Trophoblast cell (in vitro differentiated cells and primary cell): ENCODE measurements around the gene CYP1A1.

Source experiments
- DNase-seq, 2 donors: peaks; one replicate each; pipeline ENCODE4 v3.0.0-alpha.2; 2016
- H2AFZ ChIP-seq: 2 replicates; pipeline ENCODE4 v1.6.1; 2013; ENCODE audit warnings: low read length, moderate library complexity, mild to moderate bottlenecking; ENCODE audit not compliant: insufficient read depth, poor library complexity
- H2AK5ac ChIP-seq: 2 replicates; pipeline ENCODE4 v1.6.1; 2013; ENCODE audit warnings: mild to moderate bottlenecking, low read length
- H2BK120ac ChIP-seq: 2 replicates; pipeline ENCODE4 v1.6.1; 2013; ENCODE audit warnings: low read length, mild to moderate bottlenecking, moderate library complexity; ENCODE audit not compliant: insufficient read depth, poor library complexity
- H2BK12ac ChIP-seq: 2 replicates; pipeline ENCODE4 v1.6.1; 2013; ENCODE audit warnings: mild to moderate bottlenecking, low read length, moderate library complexity
- H2BK5ac ChIP-seq: 2 replicates; pipeline ENCODE4 v1.6.1; 2013; ENCODE audit warnings: low read length, low read depth, moderate library complexity, mild to moderate bottlenecking; ENCODE audit not compliant: poor library complexity
- H3K14ac ChIP-seq: 2 replicates; pipeline ENCODE4 v1.6.1; 2013; ENCODE audit warnings: mild to moderate bottlenecking, low read length
- H3K18ac ChIP-seq: 2 replicates; pipeline ENCODE4 v1.6.1; 2013; ENCODE audit warnings: mild to moderate bottlenecking, low read length
- H3K23ac ChIP-seq: 2 replicates; pipeline ENCODE4 v1.6.1; 2013; ENCODE audit warnings: low read length
- H3K27ac ChIP-seq: 2 replicates; pipeline ENCODE4 v1.5.1; 2013; ENCODE audit warnings: low read depth, mild to moderate bottlenecking, inconsistent platforms, low read length, moderate library complexity
- H3K27me3 ChIP-seq: 2 replicates; pipeline ENCODE4 v1.6.1; 2013; ENCODE audit warnings: inconsistent platforms, mild to moderate bottlenecking, low read length, moderate library complexity; ENCODE audit not compliant: insufficient read depth
- H3K36me3 ChIP-seq, 2 experiments: 1 replicate in 1 of 2; 2 replicates in 1 of 2; pipeline ENCODE4 v1.6.1; 2013; ENCODE audit warnings: low read length in 2 of 2, mild to moderate bottlenecking in 2 of 2, moderate library complexity in 1 of 2; ENCODE audit not compliant: insufficient read depth in 2 of 2, control insufficient read depth in 1 of 2
- H3K4ac ChIP-seq: 2 replicates; pipeline ENCODE4 v1.6.1; 2013; ENCODE audit warnings: low read depth, mild to moderate bottlenecking, low read length, moderate library complexity
- H3K4me1 ChIP-seq, 2 experiments: 1 replicate in 1 of 2; 2 replicates in 1 of 2; pipeline ENCODE4 v1.6.1; 2013; ENCODE audit warnings: low read length in 2 of 2, mild to moderate bottlenecking in 2 of 2, moderate library complexity in 1 of 2; ENCODE audit not compliant: insufficient read depth in 2 of 2, control insufficient read depth in 1 of 2
- H3K4me2 ChIP-seq: 2 replicates; pipeline ENCODE4 v1.6.1; 2013; ENCODE audit warnings: inconsistent platforms, mild to moderate bottlenecking, low read length, moderate library complexity
- H3K4me3 ChIP-seq: 2 replicates; pipeline ENCODE4 v1.5.1; 2013; ENCODE audit warnings: mild to moderate bottlenecking, low read depth, low read length, inconsistent platforms
- H3K79me1 ChIP-seq: one replicate; pipeline ENCODE4 v1.6.1; 2013; ENCODE audit warnings: low read length
- H3K79me2 ChIP-seq: 2 replicates; pipeline ENCODE4 v1.6.1; 2013; ENCODE audit warnings: low read length, mild to moderate bottlenecking; ENCODE audit not compliant: control insufficient read depth, insufficient read depth, poor library complexity
- H3K9ac ChIP-seq: 2 replicates; pipeline ENCODE4 v1.6.1; 2013; ENCODE audit warnings: mild to moderate bottlenecking, low read length
- H3K9me3 ChIP-seq: 2 replicates; pipeline ENCODE4 v1.6.1; 2013; ENCODE audit warnings: low read depth, mild to moderate bottlenecking, control low read depth, inconsistent platforms, low read length; ENCODE audit not compliant: insufficient read depth
- H4K12ac ChIP-seq: 2 replicates; pipeline ENCODE4 v1.6.1; 2013; ENCODE audit warnings: low read depth, mild to moderate bottlenecking, low read length, moderate library complexity
- H4K8ac ChIP-seq: 2 replicates; pipeline ENCODE4 v1.6.1; 2013; ENCODE audit warnings: low read depth, mild to moderate bottlenecking, low read length, moderate library complexity
- H4K91ac ChIP-seq: one replicate; pipeline ENCODE4 v1.6.1; 2013; ENCODE audit warnings: low read depth, mild to moderate bottlenecking, low read length, moderate library complexity
- WGBS: extraction: QIAGEN DNeasy Blood & Tissue Kit; methylation state at CpG from one replicate; pipeline ENCODE4 v1.1.7; 2013; ENCODE audit warnings: missing lambda C conversion rate; ENCODE audit not compliant: insufficient read length, insufficient coverage; ENCODE audit errors: extremely low coverage; 5-methylcytosine and 5-hydroxymethylcytosine counted together

CYP1A1 gene

DNA sequence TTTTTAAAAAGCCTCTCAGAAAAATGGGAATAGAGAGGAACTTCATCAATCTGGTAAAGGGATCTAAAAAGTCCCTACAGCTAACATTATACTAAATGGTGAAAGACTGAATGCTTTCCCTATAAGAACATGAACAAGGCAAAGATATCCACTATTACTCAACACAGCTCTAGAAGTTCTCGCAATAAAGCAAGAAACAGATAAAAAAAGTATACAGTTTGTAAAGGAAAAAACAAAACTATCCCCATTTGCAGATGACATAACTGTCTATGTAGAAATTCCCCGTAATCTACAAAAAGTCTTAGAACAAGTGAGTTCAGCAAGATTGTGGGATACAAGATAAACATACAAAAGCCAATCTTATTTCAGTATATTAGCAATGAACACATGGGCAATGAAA, 44.9 kb downstream of the CYP1A1 start:
- no peak overlapping the region for H4K12ac ChIP-seq
- no CpG with 5 or more reads among the region's 2 CpGs for WGBS

DNA sequence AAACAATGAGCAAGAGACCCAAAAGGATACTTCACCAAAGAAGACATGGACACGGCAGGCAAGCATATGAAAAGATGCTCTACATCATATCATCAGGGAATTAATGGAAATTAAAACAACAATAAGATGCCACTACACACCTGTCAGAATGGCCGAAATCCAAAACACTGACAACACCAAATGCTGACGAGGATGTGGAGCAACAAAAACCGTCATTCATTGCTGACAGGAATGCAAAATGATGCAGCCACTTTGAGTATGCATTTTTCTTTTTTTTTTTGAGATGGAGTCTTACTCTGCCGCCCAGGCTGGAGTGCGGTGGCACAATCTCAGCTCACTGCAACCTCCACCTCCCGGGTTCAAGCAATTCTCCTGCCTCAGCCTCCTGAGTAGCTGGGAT, 48.5 kb downstream of the CYP1A1 start:
- Histone ChIP-seq H3K79me2 (no peaks in the 10 kb centered on the region), H3K4ac (no peak overlapping the region), H3K9me3 (no peaks in the 10 kb centered on the region), H2AFZ (no peak overlapping the region), H3K27me3 (no peaks in the 10 kb centered on the region), H4K91ac (no peak overlapping the region), H2BK5ac (no peak overlapping the region), H3K79me1 (no peaks in the 10 kb centered on the region), H2BK120ac (no peak overlapping the region), H3K9ac (no peak overlapping the region), H3K27ac (no peak overlapping the region), H3K4me1 (no peaks in the 10 kb centered on the region), H4K12ac (no peak overlapping the region), H3K4me2 (no peak overlapping the region), H4K8ac (no peak overlapping the region), H2AK5ac (no peak overlapping the region), H3K4me3 (no peak overlapping the region), H3K36me3 (peaks cover 3 to 7% of the 10 kb centered on the region in 2 experiments), H2BK12ac (no peak overlapping the region), H3K23ac (no peak overlapping the region), H3K14ac (no peak overlapping the region), H3K18ac (no peak overlapping the region)
- peak; percentile 41 to 77 for DNase-seq
- WGBS: no CpG with 5 or more reads among the region's 7 CpGs

More for the DNA sequence above, 44.9 kb downstream of the CYP1A1 start:
- H4K91ac ChIP-seq: no peak overlapping the region
- no peak overlapping the region for H3K23ac ChIP-seq
- no peaks in the 10 kb centered on the region for H3K27me3 ChIP-seq
- no peaks in the 10 kb centered on the region for H3K79me1 ChIP-seq
- no peak overlapping the region for H3K14ac ChIP-seq
- no peak overlapping the region for H2AFZ ChIP-seq
- no peaks in the 10 kb centered on the region for H3K4me1 ChIP-seq
- H3K9ac ChIP-seq: no peak overlapping the region
- no peak overlapping the region for H3K4me3 ChIP-seq
- peaks cover 3 to 8% of the 10 kb centered on the region in 2 experiments for H3K36me3 ChIP-seq
- H2BK5ac ChIP-seq: no peak overlapping the region
- H3K4me2 ChIP-seq: no peak overlapping the region
- no peak overlapping the region for H3K4ac ChIP-seq
- H3K18ac ChIP-seq: no peak overlapping the region
- no peak overlapping the region for H2BK120ac ChIP-seq
- no peaks in the 10 kb centered on the region for H3K9me3 ChIP-seq
- H3K27ac ChIP-seq: no peak overlapping the region
- no peaks in the 10 kb centered on the region for H3K79me2 ChIP-seq
- H2AK5ac ChIP-seq: no peak overlapping the region
- no peak overlapping the region for H2BK12ac ChIP-seq
- no peak overlapping the region for H4K8ac ChIP-seq
- DNase-seq: no peak

DNA sequence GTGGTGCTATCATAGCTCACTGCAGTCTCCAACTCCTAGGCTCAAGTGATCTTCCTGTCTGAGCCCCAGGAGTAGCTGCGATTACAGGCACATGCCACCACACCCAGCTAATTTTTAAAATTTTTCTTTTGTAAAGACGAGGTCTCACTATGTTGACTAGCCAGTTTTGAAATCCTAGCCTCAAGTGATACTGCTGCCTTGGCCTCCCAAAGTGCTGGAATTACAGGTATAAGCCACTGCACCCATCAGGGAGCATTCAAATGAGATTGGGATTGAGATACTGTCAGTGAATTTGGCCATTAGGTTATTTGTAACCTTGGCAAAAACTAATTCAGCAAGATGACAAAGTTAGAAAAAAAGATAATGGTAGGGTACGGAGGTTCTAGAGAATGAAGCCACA, 51.2 kb downstream of the CYP1A1 start:
- Histone ChIP-seq H3K27ac (no peak overlapping the region), H3K79me2 (no peaks in the 10 kb centered on the region), H3K9ac (no peak overlapping the region), H3K9me3 (no peaks in the 10 kb centered on the region), H3K4me1 (no peaks in the 10 kb centered on the region), H3K27me3 (no peaks in the 10 kb centered on the region), H2AFZ (no peak overlapping the region), H4K12ac (no peak overlapping the region), H2AK5ac (no peak overlapping the region), H3K14ac (no peak overlapping the region), H3K4me3 (no peak overlapping the region), H2BK120ac (no peak overlapping the region), H3K4me2 (no peak overlapping the region), H2BK5ac (no peak overlapping the region), H3K36me3 (peaks cover 9 to 16% of the 10 kb centered on the region in 2 experiments), H4K91ac (no peak overlapping the region), H3K79me1 (no peaks in the 10 kb centered on the region), H3K23ac (no peak overlapping the region), H4K8ac (no peak overlapping the region), H3K18ac (no peak overlapping the region), H3K4ac (no peak overlapping the region), H2BK12ac (no peak overlapping the region)
- WGBS: no CpG with 5 or more reads among the region's 3 CpGs
- peak; percentile 92 to 98 for DNase-seq

DNA sequence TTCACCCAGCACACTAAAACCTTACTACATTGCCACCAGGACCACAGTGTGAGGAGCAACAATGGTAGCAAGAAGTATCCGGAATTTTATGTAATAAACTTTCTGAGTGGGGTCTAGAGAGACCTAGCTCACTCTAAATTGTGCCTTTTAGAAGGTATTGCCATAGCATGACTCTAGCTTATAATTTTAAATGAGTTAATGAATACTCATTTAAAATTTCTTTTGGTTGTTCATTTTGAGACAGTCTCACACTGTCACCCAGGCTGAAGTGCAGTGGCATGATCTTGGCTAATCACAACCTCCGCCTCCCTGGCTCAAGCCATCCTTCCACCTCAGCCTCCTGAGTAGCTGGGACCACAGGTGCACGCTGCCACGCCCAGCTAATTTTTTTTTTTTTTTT, 55.7 kb downstream of the CYP1A1 start:
- Histone ChIP-seq H4K91ac (no peak overlapping the region), H3K36me3 (peaks cover 9 to 16% of the 10 kb centered on the region in 2 experiments), H3K4ac (no peak overlapping the region), H3K14ac (no peak overlapping the region), H3K23ac (no peak overlapping the region), H3K9ac (no peak overlapping the region), H3K4me1 (no peaks in the 10 kb centered on the region), H4K12ac (no peak overlapping the region), H3K9me3 (no peaks in the 10 kb centered on the region), H4K8ac (no peak overlapping the region), H2BK120ac (no peak overlapping the region), H2AFZ (no peak overlapping the region), H3K27ac (no peak overlapping the region), H3K79me1 (no peaks in the 10 kb centered on the region), H2BK5ac (no peak overlapping the region), H2BK12ac (no peak overlapping the region), H3K18ac (no peak overlapping the region), H3K27me3 (no peaks in the 10 kb centered on the region), H2AK5ac (no peak overlapping the region), H3K4me3 (no peak overlapping the region), H3K79me2 (no peaks in the 10 kb centered on the region), H3K4me2 (no peak overlapping the region)
- no peak for DNase-seq
- no CpG with 5 or more reads among the region's 4 CpGs for WGBS
